NCI-H345 treated with DMSO at 0.1 percent for 48 hours (cell line): Measurements from ENCODE around the gene TNIP1.

Experiments used
- DNase-seq: peaks from one replicate; lab custom pipeline; 2025; ENCODE audit not compliant: unreplicated experiment; lab: John Stamatoyannopoulos, UW

Gene TNIP1

DNA sequence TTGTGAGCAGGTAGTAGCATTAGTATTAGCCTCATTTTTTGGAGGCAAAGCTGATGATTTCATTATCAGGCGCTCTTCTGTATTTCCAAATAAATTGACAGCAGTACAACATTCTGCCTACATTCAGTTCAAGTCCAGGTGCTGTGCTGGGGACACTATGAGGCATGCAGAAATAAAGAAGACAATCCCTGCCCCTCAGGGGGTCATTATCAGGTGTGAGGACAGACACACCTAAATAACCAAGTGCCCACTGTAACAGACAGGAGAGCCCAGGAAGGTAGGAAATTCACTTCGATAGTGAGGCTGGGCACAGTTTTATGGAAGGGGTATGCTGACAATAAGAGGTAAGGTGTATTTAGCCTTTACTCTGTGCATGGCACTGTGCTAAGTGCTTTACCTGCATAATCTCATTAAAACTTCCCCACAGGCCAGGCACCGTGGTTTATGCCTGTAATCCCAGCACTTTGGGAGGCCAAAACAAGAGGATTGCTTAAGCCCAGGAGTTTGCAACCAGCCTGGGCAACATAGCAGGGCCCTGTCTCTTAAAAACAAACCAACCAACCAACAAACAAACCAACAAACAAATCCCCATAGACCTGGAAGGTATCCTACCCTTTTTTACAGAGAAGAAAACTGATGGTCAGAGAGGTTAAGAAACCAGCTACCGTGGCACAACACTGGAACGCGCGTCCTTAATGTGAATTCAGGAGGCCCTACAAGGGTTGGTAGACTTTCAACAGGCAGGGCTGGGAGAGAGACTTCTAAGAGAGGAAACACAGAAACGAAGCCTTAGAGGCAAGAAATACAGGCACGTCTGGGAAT is 77.9 kb downstream of the TNIP1 start:
- DNase-seq, result no peak

DNA sequence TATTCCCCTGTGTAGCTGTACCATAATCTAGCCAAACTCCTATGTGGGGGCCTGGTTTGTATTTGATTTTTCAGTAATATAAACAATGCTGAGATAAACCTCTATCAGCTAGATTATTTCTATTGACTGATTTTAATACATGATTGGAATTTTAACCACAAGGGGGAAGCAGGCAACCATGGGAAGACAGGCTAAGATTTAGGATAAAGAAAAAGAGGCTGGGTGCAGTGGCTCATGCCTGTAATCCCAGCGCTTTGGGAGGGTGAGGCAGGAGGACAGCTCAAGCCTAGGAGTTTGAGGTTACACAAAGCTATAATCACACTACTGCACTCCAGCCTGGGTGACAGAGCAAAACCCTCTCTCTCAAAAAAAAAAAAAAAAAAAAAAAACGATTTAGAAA is 78.6 kb downstream of the TNIP1 start:
- no peak for DNase-seq

DNA sequence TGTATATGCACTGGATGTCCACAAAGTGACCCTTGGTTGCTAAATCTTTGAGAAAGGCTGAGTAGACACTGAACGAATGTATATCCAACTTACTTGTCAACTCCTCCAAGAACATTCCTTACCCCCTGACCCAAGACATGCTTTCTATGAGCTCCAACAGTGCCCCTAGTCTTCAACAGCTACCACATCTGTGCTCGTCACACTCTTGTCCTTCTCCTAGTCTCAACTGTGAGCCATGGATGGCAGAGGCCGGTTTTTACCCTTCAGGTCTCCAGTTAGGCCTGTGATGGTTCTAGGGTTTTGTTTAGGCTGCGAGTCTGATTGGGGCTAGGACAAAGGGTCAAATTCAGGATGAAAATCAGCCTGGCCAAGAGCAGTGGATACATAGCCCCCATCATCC is 79.4 kb downstream of the TNIP1 start:
- no peak for DNase-seq

DNA sequence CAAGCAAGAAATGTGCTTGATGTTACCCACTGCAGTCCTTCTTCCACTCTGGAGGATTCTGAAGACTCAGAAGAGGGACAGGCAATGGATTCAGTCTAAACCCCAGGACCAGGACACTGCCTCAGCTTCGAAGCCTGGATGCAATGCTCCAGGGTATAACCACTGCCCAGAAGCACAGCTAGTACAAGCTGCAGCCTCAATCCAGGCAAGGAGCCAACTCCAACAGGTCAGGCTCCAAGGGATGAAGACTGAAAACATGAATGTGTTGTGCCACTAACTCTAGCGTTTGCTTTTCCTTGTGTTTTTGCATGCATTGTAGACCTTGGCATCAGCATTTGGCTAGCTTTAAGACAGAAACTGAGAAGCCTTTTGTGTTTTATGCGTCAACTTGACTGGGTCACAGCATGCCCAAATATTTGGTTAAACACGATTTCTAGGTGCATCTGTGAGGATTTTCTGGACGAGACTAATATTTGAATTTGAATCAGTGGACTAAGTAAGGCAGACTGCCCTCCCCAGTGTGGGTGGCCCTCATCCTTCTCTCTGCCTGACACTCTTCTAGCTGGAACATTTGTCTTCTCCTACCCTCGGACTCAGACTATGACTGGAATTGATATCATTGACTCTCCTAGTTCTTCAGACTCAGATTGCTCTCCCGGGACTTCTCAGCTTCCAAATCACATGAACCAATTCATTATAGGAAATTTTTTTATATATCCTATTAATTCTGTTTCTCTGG is 81.0 kb downstream of the TNIP1 start:
- no peak for DNase-seq

DNA sequence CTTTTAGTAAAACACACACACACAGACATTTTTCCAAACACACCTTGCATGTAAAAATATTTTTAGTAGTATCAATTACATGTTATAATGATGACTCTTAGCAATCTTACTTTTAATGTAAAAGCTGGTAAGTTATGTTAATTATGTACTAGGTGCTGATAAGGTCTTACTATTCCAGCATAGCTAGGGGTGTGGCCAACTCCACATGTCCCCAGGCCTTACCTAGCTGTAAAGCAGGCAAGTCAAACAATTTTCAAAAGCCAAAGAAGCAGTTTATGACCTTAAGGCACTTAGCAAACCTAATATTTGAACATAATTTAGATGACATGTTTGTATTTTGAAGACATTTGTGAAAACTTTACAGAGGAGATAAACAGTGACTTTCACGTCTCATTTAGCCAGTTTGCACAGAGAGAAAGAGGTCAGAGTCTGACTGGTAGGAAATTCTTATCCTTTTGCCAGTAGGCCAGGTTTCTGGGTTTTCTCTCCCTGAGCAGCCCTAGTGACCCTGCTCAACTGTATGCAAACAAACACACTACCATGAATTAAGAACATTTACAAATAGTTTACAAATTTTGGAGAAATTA is 86.9 kb downstream of the TNIP1 start:
- DNase-seq, result no peak

DNA sequence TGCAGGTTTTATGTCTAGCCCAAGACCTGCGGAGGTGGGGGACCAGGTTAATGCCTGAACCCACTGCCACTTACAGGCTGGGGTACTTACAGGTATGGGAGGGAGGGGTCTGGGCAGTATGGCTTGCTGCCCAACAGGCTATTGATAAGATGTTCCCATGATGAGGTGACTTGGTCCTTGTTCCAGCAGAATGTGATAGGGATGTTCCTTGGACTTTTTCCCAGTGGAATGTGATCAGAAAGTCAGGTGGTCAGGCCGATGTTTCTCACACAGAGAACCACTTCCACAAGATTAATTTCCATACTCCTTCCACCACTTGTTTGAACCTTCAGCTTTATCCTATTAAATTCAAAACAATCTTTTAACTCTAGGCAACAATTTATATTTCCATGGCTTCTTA is 87.4 kb downstream of the TNIP1 start:
- DNase-seq, result no peak

DNA sequence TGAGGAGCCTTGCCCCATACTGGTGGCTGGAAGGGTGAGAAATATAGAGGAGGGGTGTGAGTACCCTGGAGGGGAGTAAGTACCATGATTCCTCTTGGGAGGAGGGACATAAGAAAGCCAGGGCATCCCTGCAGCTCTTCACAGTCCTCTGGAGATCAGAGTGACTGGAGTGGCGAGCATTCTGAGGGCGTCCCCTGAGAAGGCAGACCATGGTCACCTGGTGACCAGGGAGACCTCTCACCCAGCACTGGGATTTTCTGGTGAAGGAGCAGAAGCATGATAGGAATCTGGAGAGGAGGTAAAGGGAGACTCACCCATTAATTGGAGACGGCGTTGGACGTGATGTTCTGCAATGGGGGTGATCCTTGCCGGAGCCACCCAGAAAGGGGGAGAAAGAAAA is 88.1 kb downstream of the TNIP1 start:
- no peak for DNase-seq

DNA sequence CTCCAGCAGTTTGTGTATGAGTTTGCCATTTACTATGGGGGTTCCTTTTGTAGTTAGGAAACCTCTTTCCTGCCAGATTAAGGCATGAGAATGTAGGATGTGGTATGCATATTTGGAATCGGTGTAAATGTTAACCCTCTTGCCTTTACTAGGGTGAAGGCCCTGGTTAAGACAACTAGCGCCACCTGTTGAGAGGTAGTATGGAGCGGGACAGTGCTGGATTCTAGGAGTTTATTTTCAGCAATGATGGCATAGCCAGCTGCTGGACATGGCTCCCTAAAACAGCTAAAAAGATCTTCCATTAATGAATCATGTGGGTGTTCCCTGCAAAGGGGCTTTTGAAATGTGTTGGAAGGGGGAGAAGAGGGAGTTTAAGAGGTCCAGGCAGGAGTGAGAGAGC is 91.1 kb downstream of the TNIP1 start:
- no peak for DNase-seq

DNA sequence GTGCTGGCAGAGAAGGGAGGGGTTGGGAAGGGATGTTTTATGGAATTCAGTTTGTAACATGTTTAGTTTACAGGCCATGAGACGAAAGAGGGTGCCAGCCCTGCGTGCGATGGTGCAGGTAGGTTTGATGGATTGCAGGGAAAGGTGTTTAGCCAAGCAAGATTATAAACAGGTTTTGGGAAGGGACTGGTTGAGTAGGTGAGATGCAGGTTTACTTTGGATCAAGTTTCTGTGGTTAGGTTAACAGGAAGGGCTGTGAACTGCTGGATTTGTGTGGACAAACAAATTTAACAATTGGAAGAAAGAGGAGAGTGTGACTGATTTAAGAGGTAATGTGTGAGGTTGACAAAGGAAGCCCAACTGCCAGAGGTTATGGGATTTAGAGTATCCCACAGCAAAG is 93.1 kb downstream of the TNIP1 start:
- DNase-seq, result no peak
